Inferior parietal cortex (tissue), 1 donor: ENCODE data around the gene NDUFS6.

ENCODE experiments used
- DNase-seq: peaks from one replicate; pipeline ENCODE4 v3.0.0-alpha.2; 2016; ENCODE audit errors: extremely low spot score

Gene NDUFS6

DNA sequence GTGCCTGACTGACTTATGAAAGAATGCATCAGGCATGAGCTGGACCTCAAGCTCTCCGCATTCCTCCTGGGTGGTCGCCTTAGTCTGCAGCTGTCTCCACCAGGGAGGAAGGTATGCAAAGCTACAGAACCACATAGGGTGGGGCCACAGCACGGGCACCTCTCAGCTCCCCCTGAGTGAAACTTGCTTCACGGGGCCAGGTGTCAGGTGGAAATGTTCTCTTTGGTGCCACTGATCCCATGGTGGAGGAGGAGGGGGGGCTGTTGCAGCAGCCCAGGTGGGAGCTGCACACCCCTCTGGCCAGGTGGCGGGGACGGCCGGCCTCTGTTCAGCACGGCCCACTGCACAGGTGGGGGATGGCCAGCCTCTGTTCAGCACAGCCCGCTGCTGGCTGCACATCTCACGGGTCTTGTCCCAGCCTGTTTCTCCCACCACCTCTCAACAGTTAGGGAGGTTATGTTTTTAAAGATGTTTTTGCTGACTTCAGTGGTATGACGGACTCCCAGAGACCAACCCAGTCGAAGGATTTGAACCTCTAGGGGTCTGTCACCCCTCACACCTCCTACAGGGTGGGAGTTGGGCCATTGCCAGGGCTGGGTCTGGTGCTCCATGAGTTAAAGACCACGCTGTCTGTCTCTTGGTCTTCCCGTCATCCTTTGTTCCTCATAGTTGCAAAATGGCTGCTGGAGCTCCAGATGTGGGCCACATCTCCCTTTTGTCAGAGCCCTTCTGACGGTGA is 35.9 kb upstream of the NDUFS6 start:
- DNase-seq: no peak

- DNase-seq: no peak
Measured at GRCh38 chr5:1765880-1766235, 35.3 kb upstream of the NDUFS6 start.

DNA sequence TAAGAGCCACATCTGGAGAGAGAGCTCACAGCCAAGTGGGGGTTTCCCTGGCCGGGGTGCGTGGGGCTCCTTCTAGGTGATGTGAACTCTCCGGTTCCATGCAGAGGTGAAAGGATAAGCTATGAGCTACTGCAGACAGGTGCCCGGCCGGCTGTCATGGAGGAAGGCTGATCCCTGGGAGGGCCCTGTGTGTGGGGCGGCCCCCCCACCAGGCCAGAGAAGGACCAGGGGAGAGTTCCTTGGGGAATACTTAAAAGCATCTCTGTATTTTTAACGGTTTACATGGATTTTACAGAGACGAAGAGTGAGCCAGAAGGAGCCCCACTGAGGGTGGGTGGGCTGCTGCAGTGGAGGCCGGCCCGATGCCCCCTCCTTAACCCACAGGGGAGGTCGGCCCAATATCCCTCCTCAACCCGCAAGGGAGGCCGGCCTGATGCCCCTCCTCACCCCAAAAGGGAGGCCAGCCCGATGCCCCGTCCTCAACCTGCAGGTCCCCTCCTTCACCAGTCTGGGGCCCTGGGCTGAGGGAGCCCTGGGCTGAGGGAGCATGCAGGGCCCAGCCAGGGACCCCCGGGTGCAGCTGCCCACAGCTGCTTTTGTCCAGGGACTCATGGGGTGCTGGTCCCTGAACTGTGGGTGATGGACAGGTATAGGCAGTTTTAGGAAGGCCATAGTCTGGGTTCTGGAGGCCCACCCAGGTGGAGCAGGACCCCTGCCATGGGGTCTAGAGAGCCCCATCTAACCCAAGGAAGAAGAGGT is 33.5 kb upstream of the NDUFS6 start:
- DNase-seq: no peak

DNA sequence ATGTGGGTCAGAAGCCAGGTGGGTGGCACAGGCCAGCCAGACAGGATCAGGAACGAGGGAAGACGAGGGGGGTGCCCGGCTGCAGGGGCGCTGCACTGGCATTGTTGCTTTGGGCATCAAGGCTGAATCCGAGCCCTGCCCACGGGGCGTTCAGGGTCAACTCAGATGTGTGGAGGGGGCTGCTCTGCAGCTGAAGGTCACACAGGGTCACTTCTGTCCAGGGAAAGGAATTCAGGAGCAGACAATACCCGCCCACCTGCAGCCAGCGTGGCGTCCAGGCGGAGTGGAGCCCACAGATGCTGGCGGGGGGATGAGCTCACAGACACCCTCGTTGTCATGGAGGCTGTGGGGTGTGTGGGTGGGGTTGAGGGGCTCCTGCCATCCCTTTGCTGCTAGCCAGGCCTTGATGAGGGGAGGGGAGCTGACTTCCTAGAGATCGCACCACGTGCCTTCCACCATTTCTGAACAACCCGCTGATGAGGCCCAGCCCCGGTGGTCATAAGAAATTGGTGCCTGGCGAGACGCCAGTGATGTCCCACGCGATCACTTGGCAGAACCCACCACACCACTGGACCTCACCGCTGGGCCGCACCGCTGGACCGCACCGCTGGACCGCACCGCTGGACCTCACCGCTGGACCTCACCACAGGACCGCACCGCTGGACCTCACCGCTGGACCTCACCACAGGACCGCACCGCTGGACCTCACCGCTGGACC is 32.8 kb upstream of the NDUFS6 start:
- DNase-seq: no peak

DNA sequence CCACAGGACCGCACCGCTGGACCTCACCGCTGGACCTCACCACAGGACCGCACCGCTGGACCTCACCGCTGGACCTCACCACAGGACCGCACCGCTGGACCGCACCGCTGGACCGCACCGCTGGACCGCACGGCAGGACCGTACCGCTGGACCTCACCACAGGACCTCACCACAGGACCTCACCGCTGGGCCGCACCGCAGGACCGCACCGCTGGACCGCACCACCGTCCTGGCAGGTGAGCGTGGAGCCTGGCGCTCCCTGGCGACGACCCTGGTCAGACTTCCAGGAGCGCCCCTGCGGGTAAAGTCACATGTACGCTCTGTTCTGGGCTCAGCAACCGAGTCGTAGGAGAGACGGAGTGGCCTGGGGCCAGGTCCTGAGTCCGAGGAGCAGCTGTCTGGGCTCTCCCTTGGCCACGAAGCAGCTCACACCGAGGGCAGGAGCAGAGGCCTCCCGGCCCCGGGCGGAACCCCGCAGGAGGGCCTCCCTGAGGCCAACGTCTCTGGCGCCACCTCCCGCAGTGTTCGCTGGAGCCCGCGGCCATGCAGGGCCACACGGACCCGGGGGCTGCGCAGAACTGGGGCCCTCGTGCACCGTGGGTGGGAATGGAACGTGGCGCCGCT is 32.1 kb upstream of the NDUFS6 start:
- no peak for DNase-seq

GRCh38 chr5:1769752-1770442 is 31.3 kb upstream of the NDUFS6 start:
- DNase-seq: no peak

DNA sequence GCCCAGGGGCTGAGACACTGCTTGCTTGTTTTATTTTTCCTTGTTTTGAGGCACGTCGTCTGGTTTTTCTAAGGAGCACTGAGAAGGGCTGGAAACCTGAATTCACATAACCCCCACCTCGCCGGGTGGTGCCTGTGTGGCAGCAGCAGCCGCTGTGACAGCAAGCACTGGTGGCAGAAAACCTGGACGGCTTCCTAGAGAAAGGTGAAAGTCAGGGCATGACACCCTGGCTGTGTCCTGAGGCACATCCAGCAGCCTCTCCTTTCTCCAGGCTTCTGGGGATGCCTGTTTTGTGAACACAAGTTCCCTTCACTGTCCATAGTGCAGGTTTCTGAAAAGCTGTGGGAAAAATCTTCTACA is 30.8 kb upstream of the NDUFS6 start:
- no peak for DNase-seq

- DNase-seq: no peak
Measured at GRCh38 chr5:1771149-1772065, 29.8 kb upstream of the NDUFS6 start.

- no peak for DNase-seq
Measured at GRCh38 chr5:1772634-1773033, 28.6 kb upstream of the NDUFS6 start.

- DNase-seq: no peak
Measured at GRCh38 chr5:1776831-1777230, 24.4 kb upstream of the NDUFS6 start.

DNA sequence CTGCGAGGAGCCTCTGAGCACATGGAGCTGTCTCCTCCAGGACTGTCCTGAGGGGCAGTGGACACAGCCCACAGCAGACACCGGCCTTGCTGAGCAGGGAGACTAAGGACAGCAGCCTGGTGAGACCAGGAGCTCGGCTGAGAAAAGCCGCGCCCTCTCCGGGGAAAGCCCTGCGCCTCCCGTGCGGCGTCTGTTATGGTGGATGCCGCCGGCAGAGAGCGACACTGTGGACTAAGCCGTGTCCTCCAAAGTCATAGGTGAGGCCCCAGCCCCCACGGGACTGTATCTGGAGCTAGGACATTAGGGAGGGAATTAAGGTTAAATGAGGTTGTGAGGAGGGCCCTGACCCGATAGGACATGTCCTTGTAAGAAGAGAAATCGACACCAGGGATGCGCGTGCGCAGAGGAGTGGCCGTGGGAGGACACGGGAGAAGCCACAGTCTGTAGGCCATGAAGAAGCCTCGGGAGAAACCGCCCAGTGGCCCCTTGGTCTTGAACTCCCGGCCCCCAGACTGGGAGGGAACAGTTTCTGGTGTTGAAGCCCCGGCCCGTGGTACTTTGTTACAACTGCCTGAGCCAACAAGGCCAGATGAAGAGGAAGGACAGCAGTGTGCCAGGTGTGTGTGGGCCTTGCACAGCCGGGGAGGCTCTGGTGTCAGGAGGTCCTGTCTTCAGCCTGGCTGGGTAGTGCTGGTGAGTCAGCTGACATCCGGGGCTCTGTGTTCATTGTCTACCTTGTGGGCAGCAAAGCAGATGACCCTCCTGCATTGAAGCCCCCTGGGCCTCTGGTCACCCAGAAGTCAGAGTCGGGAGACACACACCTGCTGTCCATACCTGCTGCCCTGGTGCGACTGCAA is 23.7 kb upstream of the NDUFS6 start:
- DNase-seq: no peak

DNA sequence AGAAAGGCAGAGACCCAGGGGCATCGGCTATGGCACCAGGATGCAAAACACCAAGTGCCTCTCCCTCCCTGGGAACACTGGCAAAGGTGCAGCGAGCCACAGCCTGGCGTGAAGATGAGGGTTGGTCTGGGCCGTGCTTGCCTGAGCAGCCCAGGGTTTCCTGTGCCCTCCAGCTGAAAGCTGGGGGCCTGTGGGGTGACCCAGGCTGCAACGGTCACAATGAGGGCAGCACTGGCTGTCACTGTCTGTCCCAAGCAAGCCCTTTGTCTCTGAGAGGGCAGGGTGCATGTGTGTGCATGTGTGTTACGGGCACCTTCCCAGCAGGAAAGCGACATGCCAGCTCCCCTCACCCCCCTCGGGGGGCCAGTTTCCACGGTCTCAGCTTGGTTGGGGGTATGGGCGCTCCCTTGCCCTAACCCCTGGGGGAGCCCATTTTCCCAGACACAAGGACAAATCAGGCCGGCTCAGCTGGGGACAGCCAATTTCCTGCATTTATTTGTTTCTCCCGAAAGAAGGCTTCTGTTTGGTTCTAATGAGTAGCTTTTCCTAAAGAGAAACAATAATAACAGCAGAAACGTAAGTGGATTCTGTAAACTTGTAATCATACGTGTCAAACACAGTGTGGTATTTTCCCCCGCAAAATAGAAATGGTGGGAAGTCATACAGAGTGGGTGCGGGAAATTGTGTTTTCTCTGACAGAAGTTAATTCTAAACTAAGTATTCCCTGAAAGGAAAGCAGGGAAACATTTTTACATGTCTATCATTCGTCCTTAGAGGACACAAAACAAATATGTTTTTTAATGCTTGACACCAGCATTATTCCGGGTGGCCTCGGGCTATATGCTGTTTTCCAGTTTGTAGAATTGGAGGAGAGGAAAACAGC is 22.8 kb upstream of the NDUFS6 start:
- DNase-seq: no peak

- no peak for DNase-seq
Measured at GRCh38 chr5:1779021-1779680, 22.1 kb upstream of the NDUFS6 start.

GRCh38 chr5:1779782-1780613 is 21.2 kb upstream of the NDUFS6 start:
- DNase-seq: no peak

- no peak for DNase-seq
Measured at GRCh38 chr5:1780614-1780930, 20.6 kb upstream of the NDUFS6 start.

GRCh38 chr5:1781107-1781506 is 20.1 kb upstream of the NDUFS6 start:
- DNase-seq: no peak

DNA sequence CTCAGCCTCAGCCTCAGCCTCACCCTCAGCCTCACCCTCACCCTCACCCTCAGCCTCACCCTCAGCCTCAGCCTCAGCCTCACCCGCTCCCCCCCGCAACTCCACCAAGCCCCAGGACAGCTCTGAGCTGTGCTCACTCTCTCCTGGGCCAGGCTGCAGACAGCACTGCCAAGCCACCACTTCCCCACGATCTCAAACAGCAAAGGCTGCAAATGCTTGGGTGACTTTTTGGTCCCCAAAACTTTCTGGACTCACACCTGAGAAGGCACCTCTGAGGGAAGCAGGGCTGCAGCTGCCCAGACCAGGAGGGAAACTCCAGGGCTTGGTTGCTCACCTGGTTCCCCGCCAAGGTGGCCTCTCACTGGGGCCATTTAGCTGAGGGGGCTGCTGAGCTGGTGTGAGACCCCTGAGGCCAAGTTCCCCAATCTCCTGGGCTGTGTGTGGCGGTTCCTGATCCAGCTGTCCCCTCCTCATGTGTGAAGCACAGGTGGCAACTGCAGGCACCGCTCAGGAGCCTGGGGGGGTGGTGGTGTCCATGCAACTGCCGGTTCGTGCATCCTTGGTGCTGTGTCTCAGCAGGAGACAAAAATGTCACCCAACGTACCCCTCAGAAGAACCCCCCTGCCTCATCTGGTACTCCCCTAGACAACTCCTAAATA is 19.4 kb upstream of the NDUFS6 start:
- DNase-seq: no peak
